Transverse colon (tissue), 4 donors: ENCODE measurements around the gene HOXB13.

Experiments used
- CTCF ChIP-seq, 5 experiments: fragments of 200-600 bp in 3 of 5; fragments of 450-650 bp in 2 of 5; sonication (generic) in 3 of 5; IDR thresholded peaks; 1 replicate in 2 of 5; 2 replicates in 3 of 5; pipeline ENCODE4 v1.5.1; 2016 to 2017; ENCODE audit warnings: antibody characterized with exemption in 5 of 5, inconsistent platforms in 3 of 5, mild to moderate bottlenecking in 2 of 5, moderate library complexity in 1 of 5
- EP300 ChIP-seq: sonication (generic); formaldehyde crosslinking; IDR thresholded peaks from one replicate; pipeline ENCODE4 v1.6.1; 2017; ENCODE audit warnings: antibody characterized with exemption, low read depth
- POLR2A ChIP-seq: fragments of 450-650 bp; IDR thresholded peaks from one replicate; pipeline ENCODE4 v1.6.1; 2016; ENCODE audit warnings: antibody characterized with exemption, mild to moderate bottlenecking, moderate library complexity
- POLR2AphosphoS5 ChIP-seq, 3 donors: sonication (generic); formaldehyde crosslinking; IDR thresholded peaks; one replicate each; pipeline ENCODE4 v1.6.1; 2016; ENCODE audit warnings: antibody characterized with exemption in 3 of 3

- TF ChIP-seq EP300 (no peak), CTCF (IDR thresholded peaks at IDR 0.05) (no peak), POLR2A (no peak), POLR2AphosphoS5 (IDR thresholded peaks at IDR 0.05) (no peak)
Observed at GRCh38 chr17:48732688-48733629, 4.4 kb upstream of the HOXB13 start.
